Right lobe of liver (tissue), 6 donors: ENCODE data around the gene SERPINB10. TPM values are rescaled to one million over a fixed set of nuclear protein-coding genes. Genes with fewer than 3 reads are reported as not detected.

ENCODE experiments used
- ATAC-seq, 4 donors: fragments of 200-7000 bp; cut with Tn5 transposase; one replicate each; pipeline ENCODE4 v1.9.1; 2020; ENCODE audit warnings: mild to moderate bottlenecking in 4 of 4, moderate library complexity in 4 of 4
- DNase-seq, 3 donors: peaks; one replicate each; pipeline ENCODE4 v3.0.0-alpha.2; 2020
- H3K27ac ChIP-seq, 3 donors: fragments of 200-600 bp; one replicate each; pipeline ENCODE4 v1.8.0; 2022
- H3K27me3 ChIP-seq, 2 donors: fragments of 200-600 bp; one replicate each; pipeline ENCODE4 v1.8.0; 2022
- H3K36me3 ChIP-seq, 4 donors: fragments of 200-600 bp; sonication (generic) in 1 of 4; one replicate each; pipeline versions ENCODE4 v1.5.1 to v1.8.0; 2017 to 2022; ENCODE audit warnings: control low read depth in 1 of 4
- H3K4me1 ChIP-seq, 4 donors: fragments of 200-600 bp; sonication (generic) in 1 of 4; one replicate each; pipeline versions ENCODE4 v1.5.1 to v1.8.0; 2017 to 2022; ENCODE audit warnings: control low read depth in 1 of 4
- H3K4me3 ChIP-seq, 3 donors: fragments of 200-600 bp; one replicate each; pipeline ENCODE4 v1.8.0; 2022
- H3K9me3 ChIP-seq, 4 donors: fragments of 200-600 bp; sonication (generic) in 1 of 4; one replicate each; pipeline versions ENCODE4 v1.5.1 to v1.8.0; 2017 to 2022; ENCODE audit warnings: control low read depth in 1 of 4
- CTCF ChIP-seq, 4 donors: fragments of 200-600 bp in 3 of 4; fragments of 450-650 bp in 1 of 4; IDR thresholded peaks; one replicate each; pipeline versions ENCODE4 v1.5.1 to v1.8.0; 2016 to 2022; ENCODE audit warnings: antibody characterized with exemption in 4 of 4, mild to moderate bottlenecking in 2 of 4
- POLR2A ChIP-seq: fragments of 450-650 bp; IDR thresholded peaks from one replicate; pipeline ENCODE4 v1.6.1; 2017; ENCODE audit warnings: antibody characterized with exemption, mild to moderate bottlenecking
- WGBS: methylation state at CpG from one replicate; pipeline ENCODE4 v1.1.6; 2018; ENCODE audit warnings: low coverage, low lambda C conversion rate; ENCODE audit not compliant: insufficient coverage; ENCODE audit errors: missing lambda C conversion rate; 5-methylcytosine and 5-hydroxymethylcytosine counted together
- intact Hi-C, 2 donors: fragments of 100-400 bp; cut with DNase I; formaldehyde crosslinking; loops; one replicate each; pipeline versions ENCODE4 v1.11.2 to v1.14.1; 2022
- total RNA-seq, 6 experiments: library from RNA; depleted of rRNA in 2 of 6; stranded (reverse); fragments of >200 nt in 2 of 6; fragmentation: NEBNext Ultra II Directional in 3 of 6; extraction: Animal tissue kit (Norgen Biotek cat#: 25700) in 3 of 6; gene quantifications; one replicate each; pipeline versions ENCODE4 v1.1.0 to v1.2.4, GENCODE V29; 2016 to 2023
- donor health status: DM: no; HTN: yes; CAD: no.
- donor health status: DM: no; HTN: no; CAD: no.
- donor health status: DM: no; HTN: no; CAD: no.
- donor health status: DM: no; HTN: yes; CAD: no.
- donor health status: DM: no; HTN: yes; CAD: no.

SERPINB10 gene
- total RNA-seq, 6 experiments from 2014 or later, result 0.24 TPM; not detected in 5

- H3K4me3 ChIP-seq, result no peak overlapping the region
- no peaks in the 10 kb centered on the region for H3K27me3 ChIP-seq
- WGBS, result 73% methylated on average over 4 of the region's 4 CpGs
- intact Hi-C loops, result no loop called here
- ATAC-seq, result no peak
- no peaks in the 10 kb centered on the region for H3K36me3 ChIP-seq
- TF ChIP-seq POLR2A, result no peak
- TF ChIP-seq CTCF (IDR thresholded peaks at IDR 0.05), result no peak
- no peak for DNase-seq
- H3K27ac ChIP-seq, result no peak overlapping the region
- H3K4me1 ChIP-seq, result no peaks in the 10 kb centered on the region
- no peaks in the 10 kb centered on the region for H3K9me3 ChIP-seq
Observed at GRCh38 chr18:63892566-63892965, 15.2 kb upstream of the SERPINB10 start.

- DNase-seq, result no peak
- Histone ChIP-seq H3K4me3 (no peak overlapping the region), H3K36me3 (no peaks in the 10 kb centered on the region), H3K4me1 (no peaks in the 10 kb centered on the region), H3K9me3 (no peaks in the 10 kb centered on the region), H3K27ac (no peak overlapping the region), H3K27me3 (no peaks in the 10 kb centered on the region)
- ATAC-seq, result no peak
- intact Hi-C loops, result no loop called here
- TF ChIP-seq CTCF (IDR thresholded peaks at IDR 0.05) (no peak), POLR2A (no peak)
- 47% methylated on average over 6 of the region's 6 CpGs for WGBS
Observed at GRCh38 chr18:63894106-63894772, 13.5 kb upstream of the SERPINB10 start.

GRCh38 chr18:63895190-63895589 is 12.6 kb upstream of the SERPINB10 start:
- no peak for ATAC-seq
- Histone ChIP-seq H3K4me1 (no peaks in the 10 kb centered on the region), H3K4me3 (no peak overlapping the region), H3K27ac (no peak overlapping the region), H3K27me3 (no peaks in the 10 kb centered on the region), H3K9me3 (no peaks in the 10 kb centered on the region), H3K36me3 (no peaks in the 10 kb centered on the region)
- intact Hi-C loops, result no loop called here
- no peak for DNase-seq
- no peak for TF ChIP-seq CTCF (IDR thresholded peaks at IDR 0.05)
- no peak for TF ChIP-seq POLR2A
- 42% methylated on average over 6 of the region's 6 CpGs for WGBS

- no peaks in the 10 kb centered on the region for H3K9me3 ChIP-seq
Observed at GRCh38 chr18:63897072-63897471, 10.7 kb upstream of the SERPINB10 start.

More at GRCh38 chr18:63897072-63897471, 10.7 kb upstream of the SERPINB10 start:
- Histone ChIP-seq H3K4me3 (no peak overlapping the region), H3K27me3 (no peaks in the 10 kb centered on the region), H3K36me3 (no peaks in the 10 kb centered on the region), H3K27ac (no peak overlapping the region), H3K4me1 (no peaks in the 10 kb centered on the region)
- TF ChIP-seq POLR2A (no peak), CTCF (IDR thresholded peaks at IDR 0.05) (no peak)
- intact Hi-C loops, result no loop called here
- WGBS, result 81% methylated on average over 4 of the region's 4 CpGs
- ATAC-seq (no peak), DNase-seq (no peak)
